HG03060 (cell line): ENCODE measurements around the gene COX6B1.
"Not testable (repeated sequence)": the region's sequence is repeated elsewhere in the genome, so short reads cannot be mapped to it uniquely, and the experiment has no call there.

Experiments
- ATAC-seq: cut with Tn5 transposase; IDR thresholded peaks from one replicate; pipeline ENCODE4 v1.9.1; 2021; ENCODE audit warnings: low read depth, moderate number of reproducible peaks; ENCODE audit not compliant: unreplicated experiment

COX6B1 gene

DNA sequence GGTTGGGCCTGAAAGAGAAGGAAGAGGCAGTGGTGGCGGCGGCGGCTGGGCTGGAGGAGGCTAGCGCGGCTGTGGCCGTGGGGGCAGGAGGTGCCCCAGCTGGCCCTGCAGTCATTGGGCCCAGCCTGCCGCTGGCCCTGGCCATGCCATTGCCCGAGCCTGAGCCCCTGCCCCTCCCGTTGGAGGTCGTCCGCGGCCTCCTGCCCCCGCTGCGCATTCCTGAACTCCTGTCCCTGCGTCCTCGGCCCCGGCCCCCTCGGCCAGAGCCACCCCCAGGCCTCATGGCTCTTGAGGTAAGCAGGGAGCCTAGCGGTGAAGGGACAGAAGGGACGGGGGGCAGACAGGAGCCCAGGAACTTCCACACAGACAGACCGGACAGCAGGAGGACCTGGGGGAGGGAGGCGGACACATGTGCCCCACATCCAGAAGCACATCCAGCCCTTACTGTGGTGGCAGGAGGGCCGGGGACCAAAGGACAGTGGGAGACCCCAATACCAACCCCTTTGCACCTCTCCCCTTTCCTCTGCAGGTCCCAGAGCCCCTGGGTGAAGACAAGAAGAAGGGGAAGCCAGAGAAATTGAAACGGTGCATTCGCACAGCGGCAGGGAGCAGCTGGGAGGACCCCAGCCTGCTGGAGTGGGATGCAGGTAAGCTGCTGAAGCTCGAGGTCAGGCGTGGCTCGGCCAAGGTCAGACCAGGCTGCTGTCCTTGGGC is 14.2 kb upstream of the COX6B1 start:
- ATAC-seq: no peak

DNA sequence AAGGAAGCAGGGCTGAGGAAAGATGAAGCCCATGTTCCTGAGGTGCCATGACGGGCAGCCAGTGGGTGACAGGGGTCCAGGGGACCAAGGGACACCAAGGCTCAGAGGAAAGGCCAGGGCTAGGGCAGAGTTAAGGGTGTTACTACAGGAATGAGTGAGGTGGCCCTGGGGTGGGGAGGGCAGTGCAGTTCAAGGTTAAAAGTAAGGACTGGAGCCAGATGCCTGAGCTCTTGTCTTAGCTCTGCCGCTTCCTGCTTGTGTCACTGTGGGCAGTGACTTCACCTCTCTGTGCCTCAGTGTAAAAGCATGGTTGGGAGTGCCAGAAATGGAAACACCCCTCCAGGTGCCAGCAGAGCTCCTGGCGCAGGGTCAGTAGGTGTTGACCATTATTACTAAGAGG is 11.5 kb upstream of the COX6B1 start:
- ATAC-seq: no peak

DNA sequence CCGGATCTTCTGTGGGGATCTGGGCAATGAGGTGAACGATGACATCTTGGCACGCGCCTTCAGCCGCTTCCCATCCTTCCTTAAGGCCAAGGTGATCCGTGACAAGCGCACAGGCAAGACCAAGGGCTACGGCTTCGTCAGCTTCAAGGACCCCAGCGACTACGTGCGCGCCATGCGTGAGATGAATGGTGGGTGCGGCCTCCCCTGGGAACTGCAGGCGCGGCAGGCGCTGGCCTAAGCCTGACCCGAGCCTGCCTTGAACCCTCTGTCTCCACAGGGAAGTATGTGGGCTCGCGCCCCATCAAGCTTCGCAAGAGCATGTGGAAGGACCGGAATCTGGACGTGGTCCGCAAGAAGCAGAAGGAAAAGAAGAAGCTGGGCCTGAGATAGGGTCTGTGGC is 11.0 kb upstream of the COX6B1 start:
- ATAC-seq: no peak

DNA sequence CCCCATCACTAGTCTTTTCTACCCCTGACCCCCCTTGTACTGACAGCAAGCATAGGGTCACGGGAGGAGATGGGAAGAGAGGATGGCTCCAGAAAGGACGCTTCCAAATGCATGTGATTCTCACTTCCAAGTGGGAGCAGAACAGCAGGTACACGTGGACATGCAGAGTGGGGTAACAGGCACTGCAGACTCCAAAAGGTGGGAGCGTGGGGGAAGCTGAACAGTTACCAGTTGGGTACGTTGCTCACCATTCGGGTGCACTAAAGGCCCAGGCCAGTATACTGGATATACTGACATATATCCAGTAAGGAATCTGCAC is 8.8 kb upstream of the COX6B1 start:
- ATAC-seq: no peak

DNA sequence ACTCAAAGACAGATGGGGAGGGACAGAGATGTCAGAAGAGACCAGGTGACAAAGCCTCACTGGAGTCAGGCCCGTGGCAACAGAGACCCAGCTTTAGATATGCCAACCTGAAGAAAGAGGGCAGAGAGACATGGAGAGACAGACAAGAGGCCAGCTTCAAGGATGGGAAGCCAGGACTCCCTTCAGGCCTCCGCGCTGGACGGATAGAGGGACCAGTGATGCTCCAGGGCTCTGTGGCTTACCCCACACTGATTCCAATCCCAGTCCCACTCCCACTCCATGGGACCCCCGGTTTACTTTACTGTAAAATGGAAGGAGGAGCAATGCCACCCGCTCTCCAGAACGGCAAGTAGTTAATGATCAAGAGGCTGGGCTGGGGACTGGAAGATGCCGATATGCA is 8.3 kb upstream of the COX6B1 start:
- no peak for ATAC-seq

DNA sequence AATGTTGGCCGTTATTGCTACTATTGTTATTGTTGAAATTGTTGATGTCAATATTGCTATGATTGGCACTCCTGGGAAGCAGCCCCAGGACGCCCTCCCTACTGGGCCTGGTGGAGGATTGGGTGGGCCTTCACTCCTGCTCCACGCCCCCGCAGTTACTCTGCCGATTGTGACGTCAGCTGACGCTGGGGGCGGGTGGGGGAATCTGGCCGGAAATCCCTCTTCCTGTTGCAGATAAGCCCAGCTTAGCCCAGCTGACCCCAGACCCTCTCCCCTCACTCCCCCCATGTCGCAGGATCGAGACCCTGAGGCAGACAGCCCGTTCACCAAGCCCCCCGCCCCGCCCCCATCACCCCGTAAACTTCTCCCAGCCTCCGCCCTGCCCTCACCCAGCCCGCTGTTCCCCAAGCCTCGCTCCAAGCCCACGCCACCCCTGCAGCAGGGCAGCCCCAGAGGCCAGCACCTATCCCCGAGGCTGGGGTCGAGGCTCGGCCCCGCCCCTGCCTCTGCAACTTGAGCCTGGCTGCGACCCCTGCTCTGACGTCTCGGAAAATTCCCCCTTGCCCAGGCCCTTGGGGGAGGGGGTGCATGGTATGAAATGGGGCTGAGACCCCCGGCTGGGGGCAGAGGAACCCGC is 6.5 kb upstream of the COX6B1 start, which contains the start of gene ETV2:
Gene ETV2, plus strand, starts transcription at position 231 of the 637 bp plus-strand sequence. CDS start 716 bp downstream, outside the sequence.
- no peak for ATAC-seq

DNA sequence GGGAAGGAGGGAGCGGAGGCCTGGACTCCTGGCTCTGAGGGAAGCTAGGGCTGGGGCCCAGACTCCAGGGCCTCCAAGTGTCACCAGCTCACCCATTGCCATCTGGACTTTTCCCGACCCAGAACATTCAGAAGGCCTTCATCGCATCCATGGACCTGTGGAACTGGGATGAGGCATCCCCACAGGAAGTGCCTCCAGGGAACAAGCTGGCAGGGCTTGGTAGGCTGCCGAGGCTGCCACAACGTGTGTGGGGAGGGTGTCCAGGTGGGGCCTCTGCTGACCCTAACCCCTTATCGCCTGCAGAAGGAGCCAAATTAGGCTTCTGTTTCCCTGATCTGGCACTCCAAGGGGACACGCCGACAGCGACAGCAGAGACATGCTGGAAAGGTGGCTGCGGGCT is 5.8 kb upstream of the COX6B1 start:
- no peak for ATAC-seq

DNA sequence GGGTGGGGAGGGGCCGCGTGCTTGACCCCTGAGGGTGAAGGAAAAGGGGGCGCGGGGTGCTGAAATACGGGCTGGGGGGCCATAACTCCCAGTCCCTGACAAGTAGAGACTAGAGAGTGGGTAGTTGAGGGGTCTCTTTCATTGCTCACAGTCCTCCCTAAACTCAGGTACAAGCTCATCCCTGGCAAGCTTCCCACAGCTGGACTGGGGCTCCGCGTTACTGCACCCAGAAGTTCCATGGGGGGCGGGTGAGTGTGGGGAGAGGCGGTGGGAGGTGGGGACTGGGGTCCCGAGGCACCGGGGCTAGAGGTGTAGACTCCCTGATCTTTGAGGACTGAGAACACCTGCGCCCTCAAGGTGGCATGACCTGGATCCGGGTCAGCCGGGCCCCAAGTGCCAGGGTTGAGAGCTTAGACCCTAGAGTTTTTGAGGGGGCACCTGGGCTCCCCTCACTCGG is 5.3 kb upstream of the COX6B1 start:
- no peak for ATAC-seq

DNA sequence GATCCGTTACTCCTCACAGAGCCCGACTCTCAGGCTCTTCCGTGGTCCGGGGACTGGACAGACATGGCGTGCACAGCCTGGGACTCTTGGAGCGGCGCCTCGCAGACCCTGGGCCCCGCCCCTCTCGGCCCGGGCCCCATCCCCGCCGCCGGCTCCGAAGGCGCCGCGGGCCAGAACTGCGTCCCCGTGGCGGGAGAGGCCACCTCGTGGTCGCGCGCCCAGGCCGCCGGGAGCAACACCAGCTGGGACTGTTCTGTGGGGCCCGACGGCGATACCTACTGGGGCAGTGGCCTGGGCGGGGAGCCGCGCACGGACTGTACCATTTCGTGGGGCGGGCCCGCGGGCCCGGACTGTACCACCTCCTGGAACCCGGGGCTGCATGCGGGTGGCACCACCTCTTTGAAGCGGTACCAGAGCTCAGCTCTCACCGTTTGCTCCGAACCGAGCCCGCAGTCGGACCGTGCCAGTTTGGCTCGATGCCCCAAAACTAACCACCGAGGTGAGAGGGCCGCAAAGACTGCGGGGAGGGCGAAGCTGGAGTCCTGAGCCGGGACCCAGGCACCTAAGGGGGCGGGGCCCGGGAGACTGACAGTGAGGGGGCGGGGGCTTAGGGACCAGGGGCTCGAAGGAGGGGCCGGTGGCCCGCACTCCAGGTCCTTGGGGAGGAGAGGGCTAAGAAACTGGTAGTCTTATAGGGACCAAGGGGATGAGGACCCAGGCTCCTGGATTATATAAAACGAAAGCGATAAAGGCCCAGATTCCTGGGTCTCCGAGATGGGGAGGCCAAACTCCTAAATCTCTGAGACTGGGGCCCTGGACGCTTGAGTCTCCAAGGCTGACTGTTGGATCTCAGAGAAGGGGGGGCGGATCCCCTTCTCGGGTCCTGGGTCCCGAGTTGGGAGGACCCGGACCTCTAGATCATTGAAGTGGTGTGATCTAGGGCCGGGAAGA is 4.6 kb upstream of the COX6B1 start:
- ATAC-seq: no peak

DNA sequence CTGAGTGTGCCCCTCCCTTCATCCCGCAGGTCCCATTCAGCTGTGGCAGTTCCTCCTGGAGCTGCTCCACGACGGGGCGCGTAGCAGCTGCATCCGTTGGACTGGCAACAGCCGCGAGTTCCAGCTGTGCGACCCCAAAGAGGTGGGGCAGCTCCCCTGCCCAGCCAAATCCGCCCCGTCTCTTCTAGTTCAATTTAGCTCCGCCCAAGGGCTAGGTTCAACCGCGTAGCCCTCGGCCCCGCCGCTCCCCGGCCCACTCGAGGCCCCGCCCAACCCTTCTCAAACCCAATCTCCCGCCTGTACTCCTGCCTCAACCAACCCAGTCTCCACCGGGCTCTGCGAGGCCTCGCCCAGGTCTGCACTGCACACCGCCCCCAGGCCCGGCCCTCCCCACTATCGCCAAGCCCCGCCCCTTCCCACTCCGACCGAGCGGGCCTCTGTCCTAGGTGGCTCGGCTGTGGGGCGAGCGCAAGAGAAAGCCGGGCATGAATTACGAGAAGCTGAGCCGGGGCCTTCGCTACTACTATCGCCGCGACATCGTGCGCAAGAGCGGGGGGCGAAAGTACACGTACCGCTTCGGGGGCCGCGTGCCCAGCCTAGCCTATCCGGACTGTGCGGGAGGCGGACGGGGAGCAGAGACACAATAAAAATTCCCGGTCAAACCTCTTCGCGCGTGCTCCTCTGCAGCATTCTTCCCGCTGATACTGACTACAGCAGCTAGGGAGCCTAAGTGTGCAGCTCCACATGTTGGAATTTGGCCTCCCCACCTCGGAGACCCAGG is 3.7 kb upstream of the COX6B1 start:
- peak; percentile 24 for ATAC-seq

DNA sequence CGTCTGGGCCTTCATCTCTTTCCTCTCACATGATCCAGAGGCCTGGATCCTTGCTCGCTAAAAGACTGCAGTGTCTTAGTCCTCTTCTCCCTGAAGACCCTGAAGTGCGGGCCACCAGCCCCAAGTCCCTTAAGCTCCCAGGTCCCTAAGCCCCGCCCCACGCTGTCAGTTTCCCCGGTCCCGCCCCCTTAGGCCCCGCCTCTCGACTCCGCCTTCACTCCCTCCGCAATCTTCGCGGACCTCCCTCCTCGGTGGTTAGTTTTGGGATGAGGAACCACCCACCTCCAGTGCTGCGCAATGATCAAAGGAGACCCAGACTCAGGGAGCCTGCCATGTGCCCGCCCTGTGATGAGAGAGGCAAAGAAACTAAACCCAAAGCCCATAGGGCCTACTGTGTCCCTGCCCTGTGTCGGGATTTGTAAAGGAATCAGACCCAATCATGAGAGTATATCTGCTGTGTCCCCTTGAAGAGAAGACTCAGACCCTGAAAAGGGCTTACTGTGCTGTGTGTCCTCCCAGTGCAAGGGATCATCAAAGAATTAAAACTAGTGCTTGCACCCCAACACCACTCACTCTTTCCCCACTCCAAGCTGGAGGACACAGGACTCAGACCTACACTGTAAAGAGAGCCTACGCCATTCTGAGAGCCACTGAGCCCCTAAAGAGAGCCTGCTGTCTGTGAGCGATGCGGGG is 3.0 kb upstream of the COX6B1 start:
- ATAC-seq: no peak

DNA sequence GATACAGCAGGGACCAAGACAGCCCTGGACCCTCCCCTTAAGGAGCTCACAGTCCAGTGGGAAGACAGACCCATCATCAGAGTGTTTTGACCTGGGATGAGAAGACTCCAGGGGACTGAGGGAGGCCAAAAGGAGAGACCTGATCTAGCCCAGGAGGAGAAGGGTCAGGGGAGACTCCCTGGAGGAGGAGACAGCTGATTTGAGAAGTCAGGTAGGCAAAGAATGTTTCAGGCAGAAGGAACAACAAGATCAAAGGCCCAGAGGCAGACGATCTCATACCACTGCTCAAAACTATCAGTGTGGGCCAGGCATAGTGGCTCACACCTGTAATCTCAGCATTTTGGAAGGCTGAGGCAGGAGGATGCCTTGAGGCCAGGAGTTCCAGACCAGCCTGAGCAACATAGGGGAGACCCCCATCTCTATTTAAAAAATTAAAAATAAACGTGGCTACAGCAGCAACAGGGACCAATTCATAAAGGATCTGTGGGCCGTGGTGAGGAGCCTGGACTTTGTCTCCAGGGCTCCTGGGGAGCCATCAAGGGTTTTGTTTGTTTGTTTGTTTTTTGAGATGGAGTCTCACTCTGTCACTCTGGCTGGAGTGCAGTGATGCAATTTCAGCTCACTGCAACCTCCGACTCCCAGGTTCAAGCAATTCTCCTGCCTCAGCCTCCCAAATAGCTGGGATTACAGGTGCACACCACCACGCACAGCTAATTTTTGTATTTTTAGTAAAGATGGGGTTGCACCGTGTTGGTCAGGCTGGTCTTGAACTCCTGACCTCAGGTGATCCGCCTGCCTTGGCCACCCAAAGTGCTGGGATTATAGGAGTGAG is 2.2 kb upstream of the COX6B1 start:
- no peak for ATAC-seq

DNA sequence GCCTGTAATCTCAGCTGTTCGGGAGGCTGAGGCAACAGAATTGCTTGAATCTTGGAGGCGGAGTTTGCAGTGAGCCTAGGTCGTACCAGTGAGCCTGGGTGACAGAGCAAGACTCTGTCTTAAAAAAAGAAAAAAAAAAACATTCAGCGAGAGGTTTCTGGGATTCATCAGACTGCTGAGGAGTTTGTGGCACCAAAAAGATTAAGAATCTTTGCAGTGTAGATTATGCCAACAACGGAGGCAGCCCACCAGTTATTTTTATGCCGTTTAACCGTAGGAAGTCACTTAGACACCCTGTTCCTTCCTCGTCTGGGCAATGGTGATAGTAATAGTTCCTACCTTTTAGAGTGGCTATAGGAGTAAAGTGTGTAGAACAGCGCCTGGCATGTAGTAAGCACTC is 2.5 kb downstream of the COX6B1 start:
- ATAC-seq: no peak

DNA sequence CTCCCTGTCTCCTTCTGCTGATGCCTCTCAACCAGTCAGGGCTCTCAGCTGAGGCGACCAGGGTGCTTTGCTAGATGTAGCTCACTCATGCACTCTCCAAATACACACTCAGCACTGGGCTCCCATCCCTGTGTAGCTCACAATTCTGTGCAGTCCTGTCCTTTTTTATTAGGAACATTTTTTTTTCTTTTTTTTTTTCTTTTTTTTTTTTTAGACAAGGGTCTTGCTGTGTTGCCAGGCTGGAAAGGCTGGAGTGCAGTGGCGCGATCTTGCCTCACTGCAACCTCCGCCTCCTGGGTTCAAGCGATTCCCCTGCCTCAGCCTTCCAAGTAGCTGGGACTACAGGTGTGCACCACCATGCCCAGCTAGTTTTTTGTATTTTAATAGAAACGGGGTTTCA is 6.7 kb downstream of the COX6B1 start:
- ATAC-seq: not testable (repeated sequence)

DNA sequence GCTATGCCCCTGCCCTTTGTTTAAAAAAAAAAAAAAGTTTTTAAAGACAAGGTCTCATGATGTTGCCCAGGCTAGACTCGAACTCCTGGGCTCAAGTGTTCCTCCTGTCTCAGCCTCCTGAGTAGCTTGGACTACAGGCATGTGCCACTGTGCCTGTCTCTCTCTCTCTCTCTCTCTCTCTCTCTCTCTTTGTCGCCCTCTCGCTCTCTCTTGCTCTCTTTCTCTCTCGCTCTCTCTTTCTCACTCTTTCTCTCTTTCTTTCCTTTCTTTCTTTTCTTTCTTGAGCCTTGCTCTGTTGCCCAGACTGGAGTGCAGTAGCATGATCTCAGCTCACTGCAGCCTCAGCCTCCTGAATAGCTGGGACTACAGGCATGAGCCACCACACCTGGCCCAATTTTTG is 7.5 kb downstream of the COX6B1 start:
- ATAC-seq: no peak

DNA sequence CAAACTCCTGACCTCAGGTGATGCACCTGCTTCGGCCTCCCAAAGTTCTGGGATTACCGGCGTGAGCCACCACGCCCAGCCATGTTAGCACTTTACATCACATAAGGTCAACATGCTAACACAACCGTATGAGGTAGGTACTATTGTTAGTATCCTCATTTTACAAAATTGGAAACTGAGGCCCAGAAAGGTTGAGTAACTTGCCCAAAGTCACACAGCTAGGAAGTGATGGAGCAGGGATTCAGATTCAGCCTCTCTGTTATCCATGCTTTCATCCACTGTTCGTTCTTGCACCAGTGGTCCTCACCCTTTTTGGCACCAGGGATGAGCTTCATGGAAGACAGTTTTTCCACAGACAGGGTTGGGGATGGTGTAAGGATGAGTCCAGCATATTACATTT is 8.6 kb downstream of the COX6B1 start:
- ATAC-seq: no peak

DNA sequence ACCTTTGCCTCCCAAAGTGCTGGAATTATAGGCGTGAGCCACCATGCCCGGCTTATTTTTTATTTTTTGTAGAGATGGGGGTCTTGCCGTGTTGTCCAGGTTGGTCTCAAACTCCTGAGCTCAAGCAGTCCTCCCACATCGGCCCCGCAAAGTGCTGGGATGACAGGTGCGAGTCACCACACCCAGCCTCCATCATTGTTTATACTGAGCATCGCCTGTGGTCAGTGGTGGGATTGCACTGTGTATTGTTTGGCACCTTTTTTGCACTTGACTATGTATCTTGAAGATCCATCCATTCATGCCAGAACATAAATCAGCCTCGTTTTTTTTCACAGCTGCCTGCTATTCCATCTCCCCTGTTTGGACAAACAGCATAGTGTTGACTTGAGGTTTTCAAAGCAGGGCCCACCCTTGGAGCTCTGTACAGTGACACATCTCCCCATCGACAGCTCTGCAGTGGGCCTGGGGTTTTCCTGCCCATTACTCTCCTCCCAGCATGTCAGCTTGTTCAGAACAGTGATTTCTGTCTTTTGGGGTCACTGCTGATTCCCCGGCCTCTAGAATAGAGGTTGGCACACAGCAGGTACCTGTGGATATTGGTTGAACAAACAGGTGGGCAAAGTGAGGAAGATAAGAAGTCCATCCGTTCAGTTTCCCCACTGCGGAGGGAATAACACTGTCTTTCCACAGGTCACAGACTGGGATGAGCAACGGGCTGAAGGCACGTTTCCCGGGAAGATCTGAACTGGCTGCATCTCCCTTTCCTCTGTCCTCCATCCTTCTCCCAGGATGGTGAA is 10.0 kb downstream of the COX6B1 start:
- ATAC-seq: no peak

DNA sequence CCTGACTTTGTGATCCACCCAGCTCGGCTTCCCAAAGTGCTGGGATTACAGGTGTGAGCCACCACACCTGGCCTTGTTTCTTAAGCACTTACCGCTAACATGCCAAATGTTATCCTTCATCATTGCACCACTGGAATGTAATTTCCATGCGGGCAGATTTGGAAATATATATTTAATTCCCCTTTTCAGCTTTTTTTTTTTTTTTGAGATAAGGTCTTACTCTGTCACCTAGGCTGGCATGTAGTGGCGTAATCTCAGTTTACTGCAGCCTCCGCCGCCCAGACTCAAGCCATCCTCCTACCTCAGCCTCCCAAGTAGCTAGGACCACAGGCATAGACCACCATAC is 13.8 kb downstream of the COX6B1 start:
- no peak for ATAC-seq
